Tibial artery (tissue), 4 donors: ENCODE data around the gene ANKRD33B.
"Not testable (repeated sequence)": the region's sequence is repeated elsewhere in the genome, so short reads cannot be mapped to it uniquely, and the experiment has no call there.

Source experiments
- DNase-seq, 2 donors: peaks; one replicate each; pipeline ENCODE4 v3.0.0-alpha.2; 2019
- H3K27ac ChIP-seq, 2 donors: fragments of 200-600 bp; sonication (generic) in 1 of 2; 1 replicate in 1 of 2; 2 replicates in 1 of 2; pipeline ENCODE4 v1.5.1; 2018 to 2019; ENCODE audit warnings: mild to moderate bottlenecking in 1 of 2
- H3K27me3 ChIP-seq, 2 donors: fragments of 200-600 bp; sonication (generic) in 1 of 2; one replicate each; pipeline versions ENCODE4 v1.5.1 to v1.6.0; 2016 to 2019
- H3K36me3 ChIP-seq, 3 donors: fragments of 200-600 bp; sonication (generic) in 2 of 3; one replicate each; pipeline ENCODE4 v1.5.1; 2016 to 2019; ENCODE audit warnings: mild to moderate bottlenecking in 2 of 3
- H3K4me1 ChIP-seq, 4 donors: fragments of 200-600 bp; sonication (generic) in 2 of 4; 1 replicate in 3 of 4; 2 replicates in 1 of 4; pipeline ENCODE4 v1.5.1; 2016 to 2019
- H3K4me3 ChIP-seq, 2 donors: fragments of 200-600 bp; sonication (generic) in 1 of 2; 1 replicate in 1 of 2; 2 replicates in 1 of 2; pipeline ENCODE4 v1.5.1; 2018 to 2019; ENCODE audit warnings: mild to moderate bottlenecking in 2 of 2
- H3K9me3 ChIP-seq, 3 donors: fragments of 200-600 bp; sonication (generic) in 1 of 3; one replicate each; pipeline ENCODE4 v1.5.1; 2016 to 2019
- intact Hi-C: fragments of 100-400 bp; cut with DNase I; formaldehyde crosslinking; loops from one replicate; pipeline ENCODE4 v1.15.0; 2023; ENCODE audit warnings: low total_unique reads
- TF ChIP-seq, protein P1 (sequence below), 2 experiments: fragments of 200-600 bp in 1 of 2; fragments of 450-650 bp in 1 of 2; IDR thresholded peaks; one replicate each; pipeline ENCODE4 v1.5.1; 2017 to 2019; ENCODE audit warnings: antibody characterized with exemption in 2 of 2, mild to moderate bottlenecking in 1 of 2, moderate library complexity in 1 of 2

ANKRD33B gene

DNA sequence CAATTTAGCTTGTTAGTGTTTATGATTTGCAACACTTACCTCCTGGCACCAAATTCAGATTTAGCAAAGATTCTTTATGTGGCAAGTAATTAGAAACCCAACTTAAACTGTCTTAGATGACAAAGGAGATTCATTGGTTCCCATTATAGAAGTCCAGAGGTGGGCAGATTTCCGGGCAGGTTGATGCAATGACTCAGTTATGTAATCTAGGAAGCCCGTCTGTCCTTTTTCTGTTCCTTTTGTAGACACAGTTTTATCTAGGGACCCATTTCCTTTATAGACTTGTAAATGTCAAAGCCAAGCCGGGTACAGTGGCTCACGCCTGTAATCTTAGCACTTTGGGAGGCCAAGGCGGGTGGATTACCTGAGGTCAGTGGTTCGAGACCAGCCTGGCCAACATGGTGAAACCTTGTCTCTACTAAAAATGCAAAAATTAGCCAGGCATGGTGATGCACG, 20.3 kb upstream of the ANKRD33B start:
- TF ChIP-seq, protein P1, sequence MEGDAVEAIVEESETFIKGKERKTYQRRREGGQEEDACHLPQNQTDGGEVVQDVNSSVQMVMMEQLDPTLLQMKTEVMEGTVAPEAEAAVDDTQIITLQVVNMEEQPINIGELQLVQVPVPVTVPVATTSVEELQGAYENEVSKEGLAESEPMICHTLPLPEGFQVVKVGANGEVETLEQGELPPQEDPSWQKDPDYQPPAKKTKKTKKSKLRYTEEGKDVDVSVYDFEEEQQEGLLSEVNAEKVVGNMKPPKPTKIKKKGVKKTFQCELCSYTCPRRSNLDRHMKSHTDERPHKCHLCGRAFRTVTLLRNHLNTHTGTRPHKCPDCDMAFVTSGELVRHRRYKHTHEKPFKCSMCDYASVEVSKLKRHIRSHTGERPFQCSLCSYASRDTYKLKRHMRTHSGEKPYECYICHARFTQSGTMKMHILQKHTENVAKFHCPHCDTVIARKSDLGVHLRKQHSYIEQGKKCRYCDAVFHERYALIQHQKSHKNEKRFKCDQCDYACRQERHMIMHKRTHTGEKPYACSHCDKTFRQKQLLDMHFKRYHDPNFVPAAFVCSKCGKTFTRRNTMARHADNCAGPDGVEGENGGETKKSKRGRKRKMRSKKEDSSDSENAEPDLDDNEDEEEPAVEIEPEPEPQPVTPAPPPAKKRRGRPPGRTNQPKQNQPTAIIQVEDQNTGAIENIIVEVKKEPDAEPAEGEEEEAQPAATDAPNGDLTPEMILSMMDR (IDR thresholded peaks at IDR 0.05): no peak
- Histone ChIP-seq H3K9me3 (no peaks in the 10 kb centered on the region), H3K4me1 (no peaks in the 10 kb centered on the region), H3K4me3 (no peak overlapping the region), H3K27me3 (peaks cover 0 to 6% of the 10 kb centered on the region in 2 donors), H3K27ac (no peak overlapping the region), H3K36me3 (no peaks in the 10 kb centered on the region)
- DNase-seq: no peak
- intact Hi-C loops: no loop called here

DNA sequence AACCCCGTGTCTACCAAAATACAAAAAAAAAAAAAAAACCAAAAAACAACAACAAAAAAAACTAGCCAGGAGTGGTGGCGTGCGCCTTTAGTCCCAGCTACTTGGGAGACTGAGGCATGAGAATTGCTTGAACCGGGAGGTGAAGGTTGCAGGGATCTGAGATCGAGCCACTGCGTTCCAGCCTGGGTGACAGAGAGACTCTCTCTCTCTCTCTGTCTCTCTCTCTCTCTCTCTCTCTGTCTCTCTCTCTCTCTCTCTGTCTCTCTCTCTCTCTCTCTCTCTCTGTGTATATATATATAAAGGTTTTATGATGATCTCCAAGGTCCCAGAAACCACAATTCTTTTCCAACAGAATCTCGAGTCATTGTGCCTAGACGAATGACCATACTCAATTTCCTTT, 18.8 kb upstream of the ANKRD33B start:
- H3K27ac ChIP-seq: no peak overlapping the region
- H3K36me3 ChIP-seq: no peaks in the 10 kb centered on the region
- H3K9me3 ChIP-seq: no peaks in the 10 kb centered on the region
- H3K4me1 ChIP-seq: no peaks in the 10 kb centered on the region
- intact Hi-C loops: no loop called here
- no peak for DNase-seq
- TF ChIP-seq, protein P1 (IDR thresholded peaks at IDR 0.05): no peak
- peaks cover 0 to 6% of the 10 kb centered on the region in 2 donors for H3K27me3 ChIP-seq
- H3K4me3 ChIP-seq: no peak overlapping the region

GRCh38 chr5:10546186-10546585, 17.7 kb upstream of the ANKRD33B start:
- no peak for DNase-seq
- intact Hi-C loops: no loop called here
- H3K4me3 ChIP-seq: no peak overlapping the region

DNA sequence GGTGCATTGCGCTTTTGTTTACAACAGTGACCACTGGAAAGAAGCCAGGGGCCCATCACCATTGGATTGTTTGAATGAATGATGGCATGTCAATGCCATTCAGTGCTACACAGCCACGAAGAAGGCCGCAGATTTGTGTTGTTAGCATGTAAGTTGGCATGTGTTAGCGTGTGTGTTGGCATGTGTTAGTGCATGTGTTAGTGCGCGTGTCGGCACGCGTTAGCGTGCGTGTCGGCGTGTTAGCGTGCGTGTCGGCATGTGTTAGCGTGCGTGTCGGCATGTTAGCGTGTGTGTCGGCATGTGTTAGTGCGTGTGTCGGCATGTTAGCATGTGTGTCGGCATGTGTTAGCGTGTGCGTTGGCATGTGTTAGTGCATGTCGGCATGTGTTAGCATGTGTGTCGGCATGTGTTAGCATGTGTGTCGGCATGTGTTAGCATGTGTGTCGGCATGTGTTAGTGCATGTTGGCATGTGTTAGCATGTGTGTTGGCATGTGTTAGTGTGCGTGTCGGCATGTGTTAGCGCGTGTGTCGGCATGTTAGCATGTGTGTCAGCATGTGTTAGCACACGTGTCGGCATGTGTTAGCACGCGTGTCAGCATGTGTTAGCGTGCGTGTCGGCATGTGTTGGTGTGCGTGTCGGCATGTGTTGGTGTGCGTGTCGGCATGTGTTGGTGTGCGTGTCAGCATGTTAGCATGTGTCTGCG, 15.3 kb upstream of the ANKRD33B start:
- intact Hi-C loops: no loop called here
- peaks cover 0 to 5% of the 10 kb centered on the region in 2 donors for H3K27me3 ChIP-seq
- no peaks in the 10 kb centered on the region for H3K36me3 ChIP-seq
- TF ChIP-seq, protein P1 (IDR thresholded peaks at IDR 0.05): no peak
- DNase-seq: no peak
- no peak overlapping the region for H3K27ac ChIP-seq
- H3K9me3 ChIP-seq: no peaks in the 10 kb centered on the region
- no peak overlapping the region for H3K4me3 ChIP-seq
- peaks cover 0 to 23% (median 9%) of the 10 kb centered on the region in 4 donors for H3K4me1 ChIP-seq

More at GRCh38 chr5:10546186-10546585, 17.7 kb upstream of the ANKRD33B start:
- peaks cover 0 to 6% of the 10 kb centered on the region in 2 donors for H3K27me3 ChIP-seq
- H3K4me1 ChIP-seq: peaks cover 0 to 6% (median 3%) of the 10 kb centered on the region in 4 donors
- TF ChIP-seq, protein P1 (IDR thresholded peaks at IDR 0.05): no peak
- H3K27ac ChIP-seq: no peak overlapping the region
- H3K36me3 ChIP-seq: no peaks in the 10 kb centered on the region
- no peaks in the 10 kb centered on the region for H3K9me3 ChIP-seq

- H3K27ac ChIP-seq, H3K9me3 ChIP-seq, intact Hi-C loops, H3K4me3 ChIP-seq, H3K27me3 ChIP-seq, DNase-seq, H3K36me3 ChIP-seq: not testable (repeated sequence)
- H3K4me1 ChIP-seq: peaks cover 0 to 23% (median 9%) of the 10 kb centered on the region in 4 donors
Measured at GRCh38 chr5:10549123-10549514, 14.8 kb upstream of the ANKRD33B start.

- H3K4me1 ChIP-seq: peaks cover 0 to 23% (median 9%) of the 10 kb centered on the region in 4 donors
- TF ChIP-seq, protein P1 (IDR thresholded peaks at IDR 0.05): no peak
- no peaks in the 10 kb centered on the region for H3K36me3 ChIP-seq
- peaks cover 0 to 3% of the 10 kb centered on the region in 2 donors for H3K27me3 ChIP-seq
- intact Hi-C loops: no loop called here
- no peaks in the 10 kb centered on the region for H3K9me3 ChIP-seq
- no peak for DNase-seq
- H3K4me3 ChIP-seq: no peak overlapping the region
- H3K27ac ChIP-seq: no peak overlapping the region
Measured at GRCh38 chr5:10550222-10550995, 13.5 kb upstream of the ANKRD33B start.
